ENCODE results near the gene LRGUK.
"Not testable (repeated sequence)": the region's sequence is repeated elsewhere in the genome, so short reads cannot be mapped to it uniquely, and the experiment has no call there.

The LRGUK gene

GRCh38 chr7:134187893-134188292, 60.8 kb downstream of the LRGUK start:
- no peak for DNase-seq

- no peak for DNase-seq
Observed at GRCh38 chr7:134188311-134188710, 61.2 kb downstream of the LRGUK start.

- no peak for DNase-seq
Observed at GRCh38 chr7:134189559-134189958, 62.4 kb downstream of the LRGUK start.

- DNase-seq, result no peak
Observed at GRCh38 chr7:134191876-134192275, 64.7 kb downstream of the LRGUK start.

- no peak for DNase-seq
Observed at GRCh38 chr7:134193240-134193639, 66.1 kb downstream of the LRGUK start.

- no peak for DNase-seq
Observed at GRCh38 chr7:134195252-134195651, 68.1 kb downstream of the LRGUK start.

GRCh38 chr7:134196439-134196838, 69.3 kb downstream of the LRGUK start:
- no peak for DNase-seq

- DNase-seq, result no peak
Observed at GRCh38 chr7:134197345-134197744, 70.2 kb downstream of the LRGUK start.

- DNase-seq, result no peak
Observed at GRCh38 chr7:134200970-134201369, 73.8 kb downstream of the LRGUK start.

- no peak for DNase-seq
Observed at GRCh38 chr7:134201569-134202261, 74.6 kb downstream of the LRGUK start.

GRCh38 chr7:134203186-134203889, 76.2 kb downstream of the LRGUK start:
- no peak for DNase-seq

GRCh38 chr7:134209322-134210015, 82.3 kb downstream of the LRGUK start:
- DNase-seq, result no peak

GRCh38 chr7:134210227-134210626, 83.1 kb downstream of the LRGUK start:
- no peak for DNase-seq

- DNase-seq, result no peak
Observed at GRCh38 chr7:134210976-134211663, 84.0 kb downstream of the LRGUK start.

GRCh38 chr7:134211817-134212216, 84.7 kb downstream of the LRGUK start:
- no peak for DNase-seq

- no peak for DNase-seq
Observed at GRCh38 chr7:134212576-134213546, 85.7 kb downstream of the LRGUK start.

- DNase-seq, result no peak
Observed at GRCh38 chr7:134220236-134220635, 93.1 kb downstream of the LRGUK start.

GRCh38 chr7:134231296-134231695, 104.2 kb downstream of the LRGUK start:
- DNase-seq, result not testable (repeated sequence)

- no peak for DNase-seq
Observed at GRCh38 chr7:134234216-134234615, 107.1 kb downstream of the LRGUK start.

- no peak for DNase-seq
Observed at GRCh38 chr7:134245253-134245652, 118.1 kb downstream of the LRGUK start.

- no peak for DNase-seq
Observed at GRCh38 chr7:134246347-134246746, 119.2 kb downstream of the LRGUK start.

GRCh38 chr7:134246761-134247160, 119.6 kb downstream of the LRGUK start:
- no peak for DNase-seq

All from CD4-positive, alpha-beta T cell treated with Interferon alpha-2 for 1 hour (primary cell).